Measurements from ENCODE around the gene SIGLEC7.
"Not testable (repeated sequence)": the region's sequence is repeated elsewhere in the genome, so short reads cannot be mapped to it uniquely, and the experiment has no call there.

The SIGLEC7 gene

DNA sequence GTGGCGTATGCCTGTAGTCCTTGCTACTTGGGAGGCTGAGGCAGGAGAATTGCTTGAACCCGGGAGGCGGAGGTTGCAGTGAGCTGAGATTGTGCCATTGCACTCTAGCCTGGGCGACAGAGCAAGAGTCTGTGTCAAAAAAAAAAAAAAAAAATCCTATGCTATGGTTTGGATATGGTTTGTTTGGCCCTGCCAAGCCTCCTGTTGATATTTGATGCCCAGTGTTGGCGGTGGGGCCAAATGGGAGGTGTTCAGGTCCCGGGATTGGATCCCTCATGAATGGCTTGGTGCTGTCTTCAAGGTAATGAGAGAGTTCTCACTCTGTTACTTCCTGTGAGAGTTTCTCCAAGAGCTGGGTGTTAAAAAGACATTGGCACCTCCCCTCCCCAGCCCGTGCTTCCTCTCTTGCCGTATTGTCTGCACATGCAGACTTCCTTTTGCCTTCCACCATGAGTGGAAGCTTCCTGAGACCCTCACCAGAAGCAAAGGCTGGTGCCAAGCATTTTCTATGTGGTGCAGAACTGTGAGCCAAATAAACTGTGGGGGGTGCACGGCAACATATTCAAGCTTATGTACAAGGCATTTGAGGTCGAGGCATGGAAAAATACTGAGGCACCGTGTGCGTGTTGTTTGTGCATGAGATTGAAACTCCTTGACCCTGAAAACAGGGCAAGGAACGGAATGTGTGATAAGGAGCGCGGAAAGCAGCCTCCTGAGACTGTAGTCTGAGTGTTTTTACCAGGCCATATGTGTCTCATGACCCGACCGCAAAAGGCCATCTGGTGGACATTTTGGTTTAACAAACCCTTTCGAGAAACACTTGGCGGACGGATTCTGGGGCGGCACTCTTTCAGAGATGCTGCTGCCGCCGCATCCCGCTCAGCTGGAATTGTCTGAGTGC lies 10.1 kb upstream of the SIGLEC7 start:
- H3K9me3 ChIP-seq (ENCODE audit: control insufficient read depth, insufficient read depth, low read length), result no peaks in the 10 kb centered on the region
- no peaks in the 10 kb centered on the region for H3K27me3 ChIP-seq (ENCODE audit: control insufficient read depth, insufficient read depth, low read length)
- H3K4me1 ChIP-seq (ENCODE audit: control insufficient read depth, insufficient read depth, low read length), result no peaks in the 10 kb centered on the region
- no peak overlapping the region for H3K4me3 ChIP-seq (ENCODE audit: low read depth, low read length)
- H3K9ac ChIP-seq (ENCODE audit: low read depth, low read length), result no peak overlapping the region
- no peaks in the 10 kb centered on the region for H3K36me3 ChIP-seq (ENCODE audit: control insufficient read depth, insufficient read depth, low read length)

DNA sequence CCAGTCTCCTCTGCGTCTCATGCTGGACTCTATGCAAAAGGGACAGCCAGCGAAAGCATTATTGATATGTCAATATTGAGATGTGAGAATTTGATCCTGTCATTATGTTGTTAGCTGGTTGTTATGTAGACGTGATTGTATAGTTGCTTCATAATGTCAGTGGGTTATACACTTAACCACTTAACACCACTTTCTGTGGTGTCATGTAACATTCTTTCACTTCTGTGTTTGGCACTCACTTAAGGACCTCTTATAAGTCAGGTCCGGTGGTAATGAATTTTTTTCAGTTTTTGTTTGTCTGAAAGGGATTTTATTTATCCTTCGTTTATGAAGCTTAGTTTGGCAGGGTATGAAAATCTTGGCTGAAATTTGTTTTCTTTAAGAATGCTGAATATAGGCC lies 7.1 kb upstream of the SIGLEC7 start:
- Histone ChIP-seq H3K4me1 (ENCODE audit: control insufficient read depth, insufficient read depth, low read length) (no peaks in the 10 kb centered on the region), H3K9me3 (ENCODE audit: control insufficient read depth, insufficient read depth, low read length) (no peaks in the 10 kb centered on the region), H3K9ac (ENCODE audit: low read depth, low read length) (no peak overlapping the region), H3K36me3 (ENCODE audit: control insufficient read depth, insufficient read depth, low read length) (no peaks in the 10 kb centered on the region), H3K27me3 (ENCODE audit: control insufficient read depth, insufficient read depth, low read length) (no peaks in the 10 kb centered on the region), H3K4me3 (ENCODE audit: low read depth, low read length) (no peak overlapping the region)

DNA sequence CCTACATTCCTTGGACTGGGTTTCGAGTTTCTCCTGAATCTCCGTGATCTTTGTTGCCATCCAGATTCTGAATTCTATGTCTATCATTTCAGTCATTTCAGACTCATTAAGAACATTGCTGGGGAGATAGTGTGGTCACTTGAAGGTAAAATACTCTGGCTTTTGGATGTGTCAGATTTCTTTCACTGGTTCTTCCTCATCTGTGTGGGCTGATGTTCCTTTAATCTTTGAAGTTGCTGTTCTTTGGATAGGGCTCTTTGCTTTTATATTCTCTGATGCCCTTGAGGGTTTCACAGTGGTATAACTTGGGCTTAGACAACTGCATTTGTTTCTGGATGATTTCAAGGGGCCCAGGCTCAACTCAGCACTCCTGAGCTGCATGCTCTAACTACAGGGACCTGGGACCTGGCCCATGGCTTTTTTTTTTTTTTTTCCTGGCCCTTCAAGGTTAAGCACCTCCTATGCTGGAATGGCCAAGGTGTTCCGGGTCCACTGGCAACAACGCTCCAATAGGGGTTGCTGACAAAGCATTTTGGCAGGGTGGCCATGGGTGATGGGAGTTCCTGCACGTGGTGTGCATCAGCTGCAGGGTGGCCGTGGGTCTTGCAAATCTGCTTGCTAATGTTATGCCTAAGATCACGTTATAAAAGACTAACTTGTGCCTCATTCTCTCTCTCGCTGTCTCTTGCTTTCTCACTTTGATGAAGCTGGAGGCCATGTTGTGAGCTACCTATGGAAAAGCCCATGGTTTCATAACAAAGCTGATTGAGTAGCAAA lies 5.9 kb upstream of the SIGLEC7 start:
- H3K27me3 ChIP-seq (ENCODE audit: control insufficient read depth, insufficient read depth, low read length), result no peaks in the 10 kb centered on the region
- H3K4me1 ChIP-seq (ENCODE audit: control insufficient read depth, insufficient read depth, low read length), result peaks cover 9% of the 10 kb centered on the region
- H3K36me3 ChIP-seq (ENCODE audit: control insufficient read depth, insufficient read depth, low read length), result no peaks in the 10 kb centered on the region
- H3K9me3 ChIP-seq (ENCODE audit: control insufficient read depth, insufficient read depth, low read length), result no peaks in the 10 kb centered on the region
- H3K4me3 ChIP-seq (ENCODE audit: low read depth, low read length), result no peak overlapping the region
- no peak overlapping the region for H3K9ac ChIP-seq (ENCODE audit: low read depth, low read length)

DNA sequence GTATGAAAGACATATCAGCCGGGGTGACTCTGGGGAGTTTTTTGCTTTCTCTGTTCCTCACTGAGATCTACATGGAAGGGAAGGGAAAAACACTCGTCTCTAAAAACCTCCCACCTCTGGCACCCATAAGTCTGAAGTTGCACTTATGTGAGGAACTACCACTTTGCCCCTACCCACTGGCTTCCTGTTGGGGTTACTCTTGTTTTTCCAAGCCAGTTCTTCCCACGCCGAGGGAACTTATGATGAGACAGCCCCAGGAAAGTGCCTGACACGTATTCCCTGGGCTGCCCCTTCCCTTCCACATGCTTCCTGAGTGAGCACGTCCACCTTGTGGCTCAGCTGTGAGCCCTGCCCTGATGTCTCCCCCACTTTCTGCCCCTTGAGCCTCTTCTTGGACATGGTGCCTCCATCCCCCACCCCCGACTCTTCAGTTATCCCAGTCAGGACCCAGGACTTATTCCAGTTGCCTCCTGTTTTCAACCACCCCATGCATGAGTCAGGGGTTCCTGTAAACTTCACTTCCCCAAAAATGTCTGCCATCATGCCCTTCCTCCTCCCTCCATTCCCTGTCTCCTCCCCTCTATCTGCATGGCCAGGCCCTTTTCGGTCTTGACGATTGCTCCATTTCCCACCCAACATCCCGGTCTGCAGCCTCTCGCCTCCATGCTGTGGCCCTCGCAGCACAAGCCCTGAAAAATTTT lies 5.1 kb upstream of the SIGLEC7 start:
- Histone ChIP-seq H3K4me3 (ENCODE audit: low read depth, low read length) (no peak overlapping the region), H3K4me1 (ENCODE audit: control insufficient read depth, insufficient read depth, low read length) (peaks cover 9% of the 10 kb centered on the region), H3K9ac (ENCODE audit: low read depth, low read length) (no peak overlapping the region), H3K36me3 (ENCODE audit: control insufficient read depth, insufficient read depth, low read length) (no peaks in the 10 kb centered on the region), H3K27me3 (ENCODE audit: control insufficient read depth, insufficient read depth, low read length) (no peaks in the 10 kb centered on the region), H3K9me3 (ENCODE audit: control insufficient read depth, insufficient read depth, low read length) (no peaks in the 10 kb centered on the region)

DNA sequence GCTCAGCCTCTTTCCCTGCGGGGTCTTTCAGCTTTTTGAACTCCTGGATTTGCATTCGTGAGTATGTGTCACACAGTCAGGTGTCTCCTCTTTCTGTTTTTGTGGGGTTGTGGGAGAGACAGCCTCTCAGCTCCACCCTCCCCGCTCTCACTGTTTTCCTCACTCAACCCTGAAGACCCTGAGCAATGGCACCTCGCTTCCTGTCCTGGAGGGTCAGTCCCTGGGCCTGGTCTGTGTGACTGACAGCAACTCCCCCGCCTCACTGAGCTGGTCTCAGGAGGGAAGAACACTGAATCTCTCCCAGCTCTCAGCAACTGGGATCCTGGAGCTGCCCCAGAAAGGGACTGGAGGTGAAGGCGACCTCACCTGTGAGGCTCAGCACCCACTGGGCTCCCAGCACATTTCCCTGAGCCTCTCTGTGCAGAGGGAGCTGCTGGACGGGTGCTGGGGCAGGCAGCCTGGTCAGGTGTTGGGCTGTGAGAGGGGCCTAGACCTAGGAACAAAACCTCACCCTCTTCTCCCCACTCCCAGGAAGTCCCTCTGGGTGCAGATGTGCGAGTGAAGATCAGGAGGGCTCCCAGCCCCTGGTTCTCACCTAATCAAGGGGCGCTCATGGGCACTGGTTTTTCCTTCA lies 4.2 kb upstream of the SIGLEC7 start:
- Histone ChIP-seq H3K36me3 (ENCODE audit: control insufficient read depth, insufficient read depth, low read length) (no peaks in the 10 kb centered on the region), H3K4me3 (ENCODE audit: low read depth, low read length) (no peak overlapping the region), H3K4me1 (ENCODE audit: control insufficient read depth, insufficient read depth, low read length) (peaks cover 9% of the 10 kb centered on the region), H3K27me3 (ENCODE audit: control insufficient read depth, insufficient read depth, low read length) (no peaks in the 10 kb centered on the region), H3K9ac (ENCODE audit: low read depth, low read length) (no peak overlapping the region), H3K9me3 (ENCODE audit: control insufficient read depth, insufficient read depth, low read length) (no peaks in the 10 kb centered on the region)

DNA sequence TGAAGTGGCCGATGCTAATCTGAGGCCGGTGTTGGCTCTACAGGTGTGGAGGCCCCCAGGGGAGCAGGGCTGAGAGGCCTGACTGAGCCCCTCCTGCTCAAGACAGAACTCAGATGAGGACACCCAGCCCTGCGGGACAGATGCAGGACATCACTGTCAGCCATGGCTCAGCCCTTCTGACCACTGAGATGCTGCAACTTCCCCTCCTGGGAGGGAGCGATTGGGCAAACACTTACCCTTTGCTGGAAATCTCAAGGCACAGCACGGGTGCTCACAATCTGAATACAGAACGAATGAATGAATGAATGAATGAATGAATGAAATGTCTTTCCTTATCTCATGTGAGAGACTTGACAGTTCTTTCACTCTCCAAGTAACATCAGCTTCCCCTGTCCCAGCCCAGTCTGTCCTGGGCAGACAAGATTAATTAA lies 3.5 kb upstream of the SIGLEC7 start:
- Histone ChIP-seq H3K36me3 (ENCODE audit: control insufficient read depth, insufficient read depth, low read length) (no peaks in the 10 kb centered on the region), H3K27me3 (ENCODE audit: control insufficient read depth, insufficient read depth, low read length) (no peaks in the 10 kb centered on the region), H3K9me3 (ENCODE audit: control insufficient read depth, insufficient read depth, low read length) (no peaks in the 10 kb centered on the region), H3K4me3 (ENCODE audit: low read depth, low read length) (no peak overlapping the region), H3K9ac (ENCODE audit: low read depth, low read length) (no peak overlapping the region), H3K4me1 (ENCODE audit: control insufficient read depth, insufficient read depth, low read length) (peaks cover 9% of the 10 kb centered on the region)

DNA sequence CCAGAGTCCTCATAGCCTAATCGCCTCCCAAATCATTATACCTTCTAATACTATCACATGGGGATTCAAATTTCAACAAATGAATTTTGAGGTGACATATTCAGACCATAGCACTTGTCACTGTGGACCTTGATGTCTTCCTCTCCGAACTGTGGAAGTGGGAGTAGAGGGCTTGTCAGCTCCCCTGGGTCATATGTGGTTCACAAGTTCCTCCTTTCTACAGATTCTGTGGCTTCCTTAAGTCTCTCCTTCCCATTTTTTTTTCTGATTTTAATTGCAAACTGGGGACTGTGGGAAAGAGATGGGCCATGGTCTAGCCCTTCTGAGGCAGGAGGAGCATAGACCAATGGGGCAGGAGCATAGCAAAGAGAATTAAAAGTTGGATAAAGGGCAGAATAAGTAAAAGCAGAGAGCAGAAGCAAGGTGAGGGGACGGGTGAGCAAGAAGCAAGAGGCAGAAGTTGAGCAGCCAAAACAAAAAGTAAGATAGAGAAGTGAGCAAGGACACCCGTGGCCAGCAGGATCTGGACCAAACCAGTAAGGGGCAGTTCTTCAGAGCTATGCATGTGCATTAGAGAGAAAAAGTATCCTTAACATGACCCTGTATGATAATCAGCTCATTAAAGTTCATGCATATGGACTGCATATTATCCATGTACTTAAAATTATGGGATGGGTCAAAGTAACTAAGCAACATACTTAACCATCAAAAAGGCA lies 2.6 kb upstream of the SIGLEC7 start:
- Histone ChIP-seq H3K9me3 (ENCODE audit: control insufficient read depth, insufficient read depth, low read length) (no peaks in the 10 kb centered on the region), H3K36me3 (ENCODE audit: control insufficient read depth, insufficient read depth, low read length) (no peaks in the 10 kb centered on the region), H3K9ac (ENCODE audit: low read depth, low read length) (no peak overlapping the region), H3K4me1 (ENCODE audit: control insufficient read depth, insufficient read depth, low read length) (peaks cover 9% of the 10 kb centered on the region), H3K4me3 (ENCODE audit: low read depth, low read length) (no peak overlapping the region), H3K27me3 (ENCODE audit: control insufficient read depth, insufficient read depth, low read length) (no peaks in the 10 kb centered on the region)

DNA sequence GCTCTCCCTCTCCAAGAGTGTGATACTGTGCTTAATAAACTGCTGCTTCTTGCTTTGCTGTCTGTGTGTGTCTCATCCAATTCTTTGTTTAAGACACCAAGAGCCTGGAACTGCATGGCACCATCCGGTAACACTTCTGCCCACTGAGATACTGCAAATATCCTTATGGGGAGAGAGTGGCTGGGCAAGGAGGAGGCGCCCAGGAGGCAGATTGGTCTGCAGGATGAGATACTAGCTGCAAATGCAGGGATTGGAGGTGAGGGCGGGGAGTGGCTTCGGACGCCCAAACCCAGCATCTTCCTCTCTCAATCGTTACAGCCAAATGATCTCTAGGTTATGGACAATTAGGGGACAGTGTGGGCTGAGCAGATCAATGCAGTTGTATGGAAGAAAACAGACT lies 1.7 kb upstream of the SIGLEC7 start:
- no peaks in the 10 kb centered on the region for H3K36me3 ChIP-seq (ENCODE audit: control insufficient read depth, insufficient read depth, low read length)

DNA sequence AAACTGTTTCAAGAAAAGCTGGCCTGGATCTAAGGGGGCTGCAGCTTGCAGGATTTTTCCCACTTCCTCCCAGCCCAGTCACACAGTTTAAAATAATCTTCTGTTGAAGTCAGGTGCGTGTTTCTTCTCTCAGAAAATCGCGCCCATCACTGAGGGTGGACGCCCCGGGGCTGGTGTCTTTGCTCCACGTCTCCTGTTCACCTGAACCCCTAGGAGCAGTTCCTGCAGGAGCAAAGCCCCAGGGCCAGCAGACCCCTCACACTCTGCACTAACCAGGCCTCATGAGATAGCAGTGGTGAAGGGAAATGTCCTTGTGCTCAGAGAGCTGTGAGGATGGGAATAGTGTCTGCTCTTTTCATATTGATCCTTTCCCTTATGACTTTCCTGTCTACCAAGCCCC lies 920 bp upstream of the SIGLEC7 start:
- no peak overlapping the region for H3K4me3 ChIP-seq (ENCODE audit: low read depth, low read length)
- H3K9me3 ChIP-seq (ENCODE audit: control insufficient read depth, insufficient read depth, low read length), result no peaks in the 10 kb centered on the region
- H3K9ac ChIP-seq (ENCODE audit: low read depth, low read length), result no peak overlapping the region
- H3K4me1 ChIP-seq (ENCODE audit: control insufficient read depth, insufficient read depth, low read length), result peaks cover 9% of the 10 kb centered on the region
- no peaks in the 10 kb centered on the region for H3K27me3 ChIP-seq (ENCODE audit: control insufficient read depth, insufficient read depth, low read length)
- H3K36me3 ChIP-seq (ENCODE audit: control insufficient read depth, insufficient read depth, low read length), result no peaks in the 10 kb centered on the region

More for the DNA sequence above, 1.7 kb upstream of the SIGLEC7 start:
- Histone ChIP-seq H3K4me3 (ENCODE audit: low read depth, low read length) (peak overlapping the region; percentile 24), H3K27me3 (ENCODE audit: control insufficient read depth, insufficient read depth, low read length) (no peaks in the 10 kb centered on the region), H3K9me3 (ENCODE audit: control insufficient read depth, insufficient read depth, low read length) (no peaks in the 10 kb centered on the region), H3K9ac (ENCODE audit: low read depth, low read length) (no peak overlapping the region), H3K4me1 (ENCODE audit: control insufficient read depth, insufficient read depth, low read length) (peaks cover 9% of the 10 kb centered on the region)

DNA sequence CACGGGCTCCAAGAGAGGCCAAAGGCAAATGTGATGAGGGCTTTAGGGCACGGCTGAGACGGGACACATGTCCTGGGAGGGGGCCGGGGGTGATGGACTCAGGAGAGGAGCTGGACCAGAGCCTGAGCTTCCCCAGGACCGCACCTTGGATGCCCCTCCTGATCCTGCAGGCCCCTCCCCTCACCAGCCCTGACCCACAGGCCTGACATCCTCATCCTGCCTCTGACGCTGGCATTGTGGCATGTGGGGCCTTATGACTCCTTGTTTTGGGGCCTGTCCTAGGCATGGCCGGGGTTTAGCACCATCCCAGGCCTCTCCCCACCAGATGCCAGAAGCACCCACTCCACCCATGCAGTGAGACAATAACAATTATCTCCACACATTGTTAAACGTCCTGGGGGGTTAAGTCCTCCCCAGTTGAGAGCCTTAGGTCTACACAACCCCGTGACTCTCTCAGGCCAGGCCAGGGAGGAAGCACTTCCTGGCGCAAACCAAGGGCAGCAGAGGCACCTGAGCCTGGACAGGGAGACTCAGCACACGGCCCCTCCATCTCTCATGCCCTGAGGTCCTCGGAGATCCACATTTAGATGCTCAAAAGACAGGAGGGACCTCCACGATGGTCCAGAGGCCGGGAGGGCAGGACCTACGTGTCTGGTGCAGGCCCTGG lies 841 bp downstream of the SIGLEC7 start:
- not testable (repeated sequence) for H3K4me1 ChIP-seq (ENCODE audit: control insufficient read depth, insufficient read depth, low read length); H3K4me3 ChIP-seq (ENCODE audit: low read depth, low read length); H3K36me3 ChIP-seq (ENCODE audit: control insufficient read depth, insufficient read depth, low read length); H3K9ac ChIP-seq (ENCODE audit: low read depth, low read length); H3K9me3 ChIP-seq (ENCODE audit: control insufficient read depth, insufficient read depth, low read length); H3K27me3 ChIP-seq (ENCODE audit: control insufficient read depth, insufficient read depth, low read length)

All from iPS-15b (cell line).